SK-N-MC (cell line): ENCODE results near the gene EMD.
"Not testable (repeated sequence)": the region's sequence is repeated elsewhere in the genome, so short reads cannot be mapped to it uniquely, and the experiment has no call there.

Experiments used
- DNase-seq: peaks from one replicate; pipeline ENCODE4 v3.0.0-alpha.2; 2011; ENCODE audit warnings: low read depth, low spot score
- H3K27ac ChIP-seq: fragments of 200-600 bp; sonication (generic); 2 replicates; pipeline ENCODE4 v1.5.1; 2016; ENCODE audit warnings: mixed run types
- H3K36me3 ChIP-seq: fragments of 200-600 bp; sonication (generic); 2 replicates; pipeline ENCODE4 v1.6.1; 2017; ENCODE audit warnings: antibody characterized with exemption, low read length, mixed read lengths; ENCODE audit not compliant: insufficient read depth
- H3K4me3 ChIP-seq: fragments of 200-600 bp; sonication (generic); 2 replicates; pipeline ENCODE4 v1.5.1; 2016
- H3K9ac ChIP-seq: fragments of 200-600 bp; sonication (generic); 2 replicates; pipeline ENCODE4 v1.8.0; 2017; ENCODE audit warnings: mixed run types, mixed read lengths; ENCODE audit not compliant: insufficient read length
- H3K9me3 ChIP-seq: fragments of 200-600 bp; sonication (generic); 2 replicates; pipeline ENCODE4 v1.6.1; 2017; ENCODE audit warnings: low read depth, mild to moderate bottlenecking, antibody characterized with exemption, low read length, moderate library complexity, mixed read lengths
- EZH2 ChIP-seq: fragments of 200-600 bp; sonication (generic); IDR thresholded peaks from one replicate; pipeline ENCODE4 v1.6.1; 2017; ENCODE audit warnings: antibody characterized with exemption
- FOXP2 ChIP-seq: optimal IDR thresholded peaks from 2 replicates; pipeline ENCODE3; 2011; ENCODE audit warnings: mild to moderate bottlenecking, moderate library complexity; ENCODE audit not compliant: insufficient read depth; ENCODE audit errors: extremely low read length, control extremely low read depth
- POLR2AphosphoS5 ChIP-seq: IDR thresholded peaks from 2 replicates; pipeline ENCODE4 v1.6.1; 2012; ENCODE audit warnings: mild to moderate bottlenecking, low read depth, low read length, borderline replicate concordance

Gene EMD

GRCh38 chrX:154381271-154381670, 2.2 kb downstream of the EMD start:
- no peak for TF ChIP-seq POLR2AphosphoS5
- TF ChIP-seq EZH2: no peak
- TF ChIP-seq FOXP2: no peak
- Histone ChIP-seq H3K36me3 (no peaks in the 10 kb centered on the region; the same call in 1 of the 2 replicates), H3K9ac (no peak overlapping the region), H3K4me3 (no peak overlapping the region), H3K9me3 (no peaks in the 10 kb centered on the region), H3K27ac (no peak overlapping the region)
- no peak for DNase-seq

DNA sequence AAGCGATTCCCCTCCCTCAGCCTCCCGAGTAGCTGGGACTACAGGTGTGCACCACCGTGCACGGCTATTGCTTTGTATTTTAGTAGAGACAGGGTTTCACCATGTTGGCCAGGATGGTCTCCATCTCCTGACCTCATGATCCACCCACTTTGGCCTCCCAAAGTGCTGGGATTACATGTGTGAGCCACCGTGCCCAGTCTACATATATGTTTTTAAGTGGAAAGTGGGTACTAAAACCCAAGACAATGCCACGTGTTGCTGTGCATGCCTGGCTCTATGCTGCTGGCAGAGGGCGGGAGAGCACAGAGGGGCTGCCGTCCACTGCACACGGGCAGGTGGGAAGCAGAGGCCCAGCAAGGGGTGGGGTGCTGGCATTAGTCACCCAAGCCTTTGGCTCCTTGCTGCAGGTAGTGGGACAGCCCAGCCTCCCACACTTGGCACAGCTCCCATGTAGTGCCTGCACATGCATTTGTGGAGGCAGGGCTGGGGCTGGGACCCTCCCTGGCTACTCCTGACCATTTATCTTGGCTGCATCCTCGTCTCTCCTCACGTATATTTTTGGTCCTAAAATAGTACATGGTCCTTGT, 3.5 kb downstream of the EMD start:
- no peaks in the 10 kb centered on the region for H3K9me3 ChIP-seq
- H3K9ac ChIP-seq: no peak overlapping the region
- no peak for DNase-seq
- TF ChIP-seq FOXP2 (no peak), POLR2AphosphoS5 (no peak), EZH2 (no peak)
- no peak overlapping the region for H3K4me3 ChIP-seq
- H3K36me3 ChIP-seq: no peaks in the 10 kb centered on the region; the same call in 1 of the 2 replicates
- no peak overlapping the region for H3K27ac ChIP-seq

GRCh38 chrX:154383359-154384283, 4.5 kb downstream of the EMD start:
- no peak overlapping the region for H3K27ac ChIP-seq
- no peak overlapping the region for H3K4me3 ChIP-seq
- DNase-seq: no peak
- no peaks in the 10 kb centered on the region; the same call in 1 of the 2 replicates for H3K36me3 ChIP-seq
- no peak overlapping the region for H3K9ac ChIP-seq
- H3K9me3 ChIP-seq: no peaks in the 10 kb centered on the region
- no peak for TF ChIP-seq POLR2AphosphoS5
- TF ChIP-seq EZH2: no peak
- no peak for TF ChIP-seq FOXP2

- TF ChIP-seq FOXP2 (no peak), POLR2AphosphoS5 (no peak), EZH2 (no peak)
- no peak overlapping the region for H3K9ac ChIP-seq
- no peak overlapping the region for H3K27ac ChIP-seq
- no peaks in the 10 kb centered on the region; the same call in 1 of the 2 replicates for H3K36me3 ChIP-seq
- no peaks in the 10 kb centered on the region for H3K9me3 ChIP-seq
- H3K4me3 ChIP-seq: no peak overlapping the region
- DNase-seq: no peak
Measured at GRCh38 chrX:154384284-154384892, 5.3 kb downstream of the EMD start.

GRCh38 chrX:154388094-154388493, 9.0 kb downstream of the EMD start:
- not testable (repeated sequence) for DNase-seq, H3K9ac ChIP-seq, H3K36me3 ChIP-seq, H3K4me3 ChIP-seq, H3K27ac ChIP-seq, H3K9me3 ChIP-seq

GRCh38 chrX:154388649-154389048, 9.6 kb downstream of the EMD start:
- not testable (repeated sequence) for H3K36me3 ChIP-seq, H3K4me3 ChIP-seq, DNase-seq

GRCh38 chrX:154389812-154390747, 11.0 kb downstream of the EMD start:
- not testable (repeated sequence) for H3K27ac ChIP-seq, H3K4me3 ChIP-seq, H3K9me3 ChIP-seq, H3K36me3 ChIP-seq, DNase-seq, H3K9ac ChIP-seq

More at GRCh38 chrX:154388649-154389048, 9.6 kb downstream of the EMD start:
- H3K9ac ChIP-seq, H3K27ac ChIP-seq, H3K9me3 ChIP-seq: not testable (repeated sequence)

GRCh38 chrX:154396363-154396762, 17.3 kb downstream of the EMD start:
- H3K36me3 ChIP-seq: peaks cover 26% of the 10 kb centered on the region
- H3K4me3 ChIP-seq, H3K27ac ChIP-seq, H3K9me3 ChIP-seq, DNase-seq, H3K9ac ChIP-seq: not testable (repeated sequence)
